NCI-H748 (cell line): Measurements from ENCODE around the gene ICAM1.
"Not testable (repeated sequence)": the region's sequence is repeated elsewhere in the genome, so short reads cannot be mapped to it uniquely, and the experiment has no call there.

Source experiments
- DNase-seq: peaks from one replicate; lab custom pipeline; 2025; ENCODE audit not compliant: unreplicated experiment; lab: John Stamatoyannopoulos, UW

Gene ICAM1

GRCh38 chr19:10274589-10274988 lies 3.7 kb downstream of the ICAM1 start:
- DNase-seq = no peak

GRCh38 chr19:10277795-10278589 lies 7.1 kb downstream of the ICAM1 start:
- no peak for DNase-seq

GRCh38 chr19:10278935-10279334 lies 8.0 kb downstream of the ICAM1 start:
- no peak for DNase-seq

GRCh38 chr19:10279737-10280442 lies 9.0 kb downstream of the ICAM1 start:
- DNase-seq = no peak

GRCh38 chr19:10282043-10282442 lies 11.1 kb downstream of the ICAM1 start:
- not testable (repeated sequence) for DNase-seq

- DNase-seq = no peak
Measured at GRCh38 chr19:10283301-10284064, 12.6 kb downstream of the ICAM1 start.

- no peak for DNase-seq
Measured at GRCh38 chr19:10284065-10284959, 13.4 kb downstream of the ICAM1 start.

- no peak for DNase-seq
Measured at GRCh38 chr19:10284960-10285278, 14.0 kb downstream of the ICAM1 start.

- DNase-seq = no peak
Measured at GRCh38 chr19:10285393-10285792, 14.5 kb downstream of the ICAM1 start.

- DNase-seq = no peak
Measured at GRCh38 chr19:10286803-10287737, 16.1 kb downstream of the ICAM1 start, which contains the start of gene ICAM4. TSS of gene ICAM4 (plus strand) at chr19:10286955. CDS start at chr19:10287013, 58 bp downstream.

GRCh38 chr19:10288662-10289166 lies 17.8 kb downstream of the ICAM1 start:
- DNase-seq = peak; percentile 66

- peak; percentile 74 for DNase-seq
Measured at GRCh38 chr19:10289167-10289835, 18.4 kb downstream of the ICAM1 start.

- DNase-seq = peak; percentile 55
Measured at GRCh38 chr19:10289836-10290356, 19.0 kb downstream of the ICAM1 start, which contains the start of gene ICAM5. TSS of gene ICAM5 (plus strand) at chr19:10289952. CDS start at chr19:10290044, 92 bp downstream.

GRCh38 chr19:10290357-10290875 lies 19.5 kb downstream of the ICAM1 start:
- DNase-seq = peak; percentile 32

GRCh38 chr19:10290876-10291553 lies 20.1 kb downstream of the ICAM1 start:
- DNase-seq = peak; percentile 46

- DNase-seq = no peak
Measured at GRCh38 chr19:10291554-10292205, 20.8 kb downstream of the ICAM1 start.

- DNase-seq = peak; percentile 75
Measured at GRCh38 chr19:10292206-10292788, 21.4 kb downstream of the ICAM1 start.
